ENCODE measurements around the gene MAP1LC3B2.
"Not testable (repeated sequence)": the region's sequence is repeated elsewhere in the genome, so short reads cannot be mapped to it uniquely, and the experiment has no call there.

The MAP1LC3B2 gene

DNA sequence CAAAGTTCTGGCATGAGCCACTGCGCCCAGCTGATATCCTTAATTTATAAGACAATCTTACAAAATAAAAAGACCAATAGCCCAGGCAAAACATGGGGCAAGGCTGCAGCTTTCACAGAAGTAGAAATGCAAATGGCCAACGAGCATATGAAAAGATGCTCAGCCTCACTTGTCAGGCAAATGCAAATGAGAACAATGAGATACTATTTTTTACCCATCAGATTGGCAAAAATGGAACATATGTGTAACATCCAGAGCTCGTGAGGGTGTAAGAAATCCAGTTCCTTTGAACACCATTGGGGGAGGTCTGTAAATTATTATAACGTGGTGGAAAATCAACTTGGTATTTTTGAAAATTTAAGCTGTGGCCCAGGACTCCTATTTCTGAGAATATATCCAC, 14.6 kb downstream of the MAP1LC3B2 start:
- no peak for DNase-seq (ENCODE audit: extremely low spot score)
- ChIA-PET CTCF (no interaction called here), POLR2A (no interaction called here)
- no peak for TF ChIP-seq L3MBTL2 (conservative IDR thresholded peaks at IDR 0.05)
- no peak for TF ChIP-seq FOXM1 (IDR thresholded peaks at IDR 0.05; ENCODE audit: borderline replicate concordance)
- TF ChIP-seq TARDBP (IDR thresholded peaks at IDR 0.05) = no peak
- no peak for TF ChIP-seq ZNF384 (IDR thresholded peaks at IDR 0.05)
- TF ChIP-seq, protein P1, sequence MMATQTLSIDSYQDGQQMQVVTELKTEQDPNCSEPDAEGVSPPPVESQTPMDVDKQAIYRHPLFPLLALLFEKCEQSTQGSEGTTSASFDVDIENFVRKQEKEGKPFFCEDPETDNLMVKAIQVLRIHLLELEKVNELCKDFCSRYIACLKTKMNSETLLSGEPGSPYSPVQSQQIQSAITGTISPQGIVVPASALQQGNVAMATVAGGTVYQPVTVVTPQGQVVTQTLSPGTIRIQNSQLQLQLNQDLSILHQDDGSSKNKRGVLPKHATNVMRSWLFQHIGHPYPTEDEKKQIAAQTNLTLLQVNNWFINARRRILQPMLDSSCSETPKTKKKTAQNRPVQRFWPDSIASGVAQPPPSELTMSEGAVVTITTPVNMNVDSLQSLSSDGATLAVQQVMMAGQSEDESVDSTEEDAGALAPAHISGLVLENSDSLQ (IDR thresholded peaks at IDR 0.05) = no peak
- no peak for TF ChIP-seq ELF4 (IDR thresholded peaks at IDR 0.05)
- no peak for TF ChIP-seq NFRKB (IDR thresholded peaks at IDR 0.05)
- no peak for TF ChIP-seq HDGF (IDR thresholded peaks at IDR 0.05; ENCODE audit: borderline replicate concordance)
- TF ChIP-seq LEF1 (IDR thresholded peaks at IDR 0.05; ENCODE audit: borderline replicate concordance) = no peak
- no peak for TF ChIP-seq SP1 (IDR thresholded peaks at IDR 0.05)
- no peak for TF ChIP-seq FOXA1 (IDR thresholded peaks at IDR 0.05)
- TF ChIP-seq BHLHE40 (IDR thresholded peaks at IDR 0.05; ENCODE audit: borderline replicate concordance) = no peak
- TF ChIP-seq SUZ12 (IDR thresholded peaks at IDR 0.05) = no peak
- no peak for TF ChIP-seq CTBP1 (IDR thresholded peaks at IDR 0.05; ENCODE audit: borderline replicate concordance)

DNA sequence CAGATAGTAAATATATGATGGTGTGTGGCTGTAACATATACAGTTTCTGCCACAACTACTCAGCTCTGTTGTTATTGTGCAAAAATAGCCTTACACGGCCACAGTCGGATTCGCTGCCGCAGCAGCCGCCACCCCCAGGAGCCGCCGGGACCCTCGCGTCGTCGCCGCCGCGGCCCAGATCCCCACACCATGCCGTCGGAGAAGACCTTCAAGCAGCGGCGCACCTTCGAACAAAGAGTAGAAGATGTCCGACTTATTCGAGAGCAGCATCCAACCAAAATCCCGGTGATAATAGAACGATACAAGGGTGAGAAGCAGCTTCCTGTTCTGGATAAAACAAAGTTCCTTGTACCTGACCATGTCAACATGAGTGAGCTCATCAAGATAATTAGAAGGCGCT, 16.6 kb downstream of the MAP1LC3B2 start:
- POLR2A ChIA-PET; CTCF ChIA-PET; DNase-seq (ENCODE audit: extremely low spot score): not testable (repeated sequence)

DNA sequence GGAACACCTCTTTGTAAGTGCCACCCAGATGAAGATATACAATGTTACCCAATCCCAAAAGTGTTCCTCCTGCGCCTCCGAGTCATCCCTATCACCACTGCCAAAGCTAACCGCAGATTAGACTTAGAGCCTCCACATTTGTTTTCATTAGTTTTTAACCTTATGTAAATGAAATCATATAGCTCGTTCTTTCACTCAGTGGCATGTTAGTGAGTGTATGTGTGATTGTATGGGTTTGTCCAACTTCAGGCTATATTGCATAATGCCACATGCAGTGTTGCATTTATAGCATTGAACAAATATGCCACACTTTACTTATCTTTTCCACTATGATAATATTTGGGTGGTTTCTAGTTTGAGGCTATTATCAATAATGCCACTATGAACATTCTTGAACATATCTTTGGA, 18.0 kb downstream of the MAP1LC3B2 start:
- DNase-seq (ENCODE audit: extremely low spot score) = no peak
- POLR2A ChIA-PET = no interaction called here
- CTCF ChIA-PET = no interaction called here
- TF ChIP-seq LEF1 (IDR thresholded peaks at IDR 0.05; ENCODE audit: borderline replicate concordance) (no peak), FOXA1 (IDR thresholded peaks at IDR 0.05) (no peak), ELF4 (IDR thresholded peaks at IDR 0.05) (no peak), ARNT (IDR thresholded peaks at IDR 0.05) (no peak), HDGF (IDR thresholded peaks at IDR 0.05; ENCODE audit: borderline replicate concordance) (no peak), TARDBP (IDR thresholded peaks at IDR 0.05) (no peak), FOXM1 (IDR thresholded peaks at IDR 0.05; ENCODE audit: borderline replicate concordance) (no peak), SUZ12 (IDR thresholded peaks at IDR 0.05) (no peak), L3MBTL2 (conservative IDR thresholded peaks at IDR 0.05) (no peak), CTBP1 (IDR thresholded peaks at IDR 0.05; ENCODE audit: borderline replicate concordance) (no peak), NFRKB (IDR thresholded peaks at IDR 0.05) (no peak), BHLHE40 (IDR thresholded peaks at IDR 0.05; ENCODE audit: borderline replicate concordance) (no peak), FOXK2 (IDR thresholded peaks at IDR 0.05) (no peak), ZNF384 (IDR thresholded peaks at IDR 0.05) (no peak), SP1 (IDR thresholded peaks at IDR 0.05) (no peak)
- TF ChIP-seq, protein P1 (IDR thresholded peaks at IDR 0.05) = no peak

DNA sequence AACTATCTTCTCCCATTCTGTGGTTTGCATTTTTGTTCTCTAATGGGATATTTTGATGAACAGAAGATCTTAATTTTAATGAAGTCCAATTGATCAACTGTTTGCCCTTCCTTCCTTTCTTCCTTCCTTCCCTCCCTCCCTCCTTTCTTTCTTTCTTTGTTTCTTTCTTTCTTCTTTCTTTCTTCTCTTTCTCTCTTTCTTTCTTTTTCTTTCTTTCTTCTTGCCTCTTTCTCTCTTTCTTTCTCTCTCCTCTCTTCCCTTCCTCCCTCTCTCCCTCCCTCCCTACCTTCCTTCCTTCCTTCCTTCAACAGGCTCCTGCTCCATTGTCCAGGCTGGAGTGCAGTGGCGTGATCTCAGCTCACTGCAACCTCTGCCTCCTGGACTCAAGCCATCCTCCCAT, 18.9 kb downstream of the MAP1LC3B2 start:
- ChIA-PET POLR2A (no interaction called here), CTCF (no interaction called here)
- no peak for DNase-seq (ENCODE audit: extremely low spot score)
- TF ChIP-seq SP1 (IDR thresholded peaks at IDR 0.05) = no peak
- TF ChIP-seq ARNT (IDR thresholded peaks at IDR 0.05) = no peak
- TF ChIP-seq FOXM1 (IDR thresholded peaks at IDR 0.05; ENCODE audit: borderline replicate concordance) = no peak
- no peak for TF ChIP-seq NFRKB (IDR thresholded peaks at IDR 0.05)
- TF ChIP-seq LEF1 (IDR thresholded peaks at IDR 0.05; ENCODE audit: borderline replicate concordance) = no peak
- no peak for TF ChIP-seq TARDBP (IDR thresholded peaks at IDR 0.05)
- no peak for TF ChIP-seq ELF4 (IDR thresholded peaks at IDR 0.05)
- no peak for TF ChIP-seq CTBP1 (IDR thresholded peaks at IDR 0.05; ENCODE audit: borderline replicate concordance)
- no peak for TF ChIP-seq L3MBTL2 (conservative IDR thresholded peaks at IDR 0.05)
- TF ChIP-seq HDGF (IDR thresholded peaks at IDR 0.05; ENCODE audit: borderline replicate concordance) = no peak

DNA sequence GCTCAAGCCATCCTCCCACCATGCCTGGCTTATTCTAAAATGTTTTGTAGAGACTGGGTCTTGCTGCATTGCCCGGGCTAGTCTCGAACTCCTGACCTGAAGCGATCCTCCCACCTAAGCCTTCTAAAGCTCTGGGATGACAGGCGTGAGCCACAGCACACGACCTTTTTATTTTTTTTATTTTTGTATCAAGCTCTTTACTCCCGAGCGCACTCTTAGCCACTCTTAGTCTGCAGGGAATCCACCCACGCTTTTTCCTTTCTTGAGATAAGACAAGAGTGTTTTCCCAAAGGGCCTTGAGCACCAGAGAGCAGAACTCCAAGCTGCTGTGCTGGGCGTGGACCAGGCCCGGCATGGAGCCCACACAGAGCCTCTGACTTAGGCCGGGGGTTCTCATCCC, 23.4 kb downstream of the MAP1LC3B2 start:
- no peak for TF ChIP-seq SP1 (IDR thresholded peaks at IDR 0.05)
- TF ChIP-seq FOXM1 (IDR thresholded peaks at IDR 0.05; ENCODE audit: borderline replicate concordance) = no peak
- no peak for TF ChIP-seq FOXA1 (IDR thresholded peaks at IDR 0.05)
- TF ChIP-seq HDGF (IDR thresholded peaks at IDR 0.05; ENCODE audit: borderline replicate concordance) = no peak
- no peak for TF ChIP-seq FOXK2 (IDR thresholded peaks at IDR 0.05)
- no peak for TF ChIP-seq SUZ12 (IDR thresholded peaks at IDR 0.05)
- TF ChIP-seq LEF1 (IDR thresholded peaks at IDR 0.05; ENCODE audit: borderline replicate concordance) = no peak
- no peak for TF ChIP-seq NFRKB (IDR thresholded peaks at IDR 0.05)
- no peak for TF ChIP-seq BHLHE40 (IDR thresholded peaks at IDR 0.05; ENCODE audit: borderline replicate concordance)
- TF ChIP-seq L3MBTL2 (conservative IDR thresholded peaks at IDR 0.05) = no peak
- no peak for TF ChIP-seq TARDBP (IDR thresholded peaks at IDR 0.05)
- TF ChIP-seq ARNT (IDR thresholded peaks at IDR 0.05) = no peak
- TF ChIP-seq, protein P1 (IDR thresholded peaks at IDR 0.05) = no peak
- no peak for TF ChIP-seq ELF4 (IDR thresholded peaks at IDR 0.05)
- TF ChIP-seq CTBP1 (IDR thresholded peaks at IDR 0.05; ENCODE audit: borderline replicate concordance) = no peak
- TF ChIP-seq ZNF384 (IDR thresholded peaks at IDR 0.05) = no peak
- DNase-seq (ENCODE audit: extremely low spot score) = no peak
- POLR2A ChIA-PET = no interaction called here
- CTCF ChIA-PET = no interaction called here

DNA sequence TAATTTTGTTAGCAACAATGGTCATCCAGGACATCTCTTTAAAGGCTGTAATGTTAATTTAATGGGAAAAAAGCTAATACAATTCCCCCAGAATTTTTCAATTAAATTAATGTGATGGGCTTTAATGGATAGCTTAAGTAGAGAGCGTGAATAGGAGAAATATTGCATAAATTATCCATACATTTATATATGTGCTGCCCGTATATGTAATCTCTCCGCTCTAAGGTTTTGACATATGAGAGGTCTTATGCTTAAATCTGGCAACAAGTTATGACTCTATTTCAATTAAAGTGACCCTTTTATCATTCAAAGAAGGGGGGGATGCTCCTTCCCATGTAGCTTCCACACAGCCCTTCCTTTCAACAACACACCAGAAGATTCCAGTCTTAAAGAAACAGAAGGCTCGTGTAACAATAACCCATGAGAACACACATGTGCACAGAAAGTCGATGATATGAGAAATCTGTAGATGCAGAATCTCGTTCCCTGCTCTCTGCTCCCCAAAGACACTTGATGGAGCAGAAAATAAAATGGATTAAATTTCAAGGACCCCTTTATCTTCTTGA, 24.0 kb downstream of the MAP1LC3B2 start:
- CTCF ChIA-PET = no interaction called here
- no peak for TF ChIP-seq LEF1 (IDR thresholded peaks at IDR 0.05; ENCODE audit: borderline replicate concordance)
- no peak for TF ChIP-seq BHLHE40 (IDR thresholded peaks at IDR 0.05; ENCODE audit: borderline replicate concordance)
- TF ChIP-seq L3MBTL2 (conservative IDR thresholded peaks at IDR 0.05) = no peak
- no peak for TF ChIP-seq ELF4 (IDR thresholded peaks at IDR 0.05)
- TF ChIP-seq, protein P1 (IDR thresholded peaks at IDR 0.05) = no peak
- TF ChIP-seq TARDBP (IDR thresholded peaks at IDR 0.05) = no peak
- no peak for TF ChIP-seq ARNT (IDR thresholded peaks at IDR 0.05)
- no peak for TF ChIP-seq FOXK2 (IDR thresholded peaks at IDR 0.05)
- no peak for TF ChIP-seq ZNF384 (IDR thresholded peaks at IDR 0.05)
- no peak for DNase-seq (ENCODE audit: extremely low spot score)
- POLR2A ChIA-PET = no interaction called here
